ENCODE measurements around the gene TBXT.

The TBXT gene

GRCh38 chr6:166115609-166116008 is 52.0 kb downstream of the TBXT start:
- no peak for DNase-seq (ENCODE audit: low spot score)

- DNase-seq (ENCODE audit: low spot score) = no peak
These were observed 55.1 kb downstream of the TBXT start for GRCh38 chr6:166112580-166112979.

GRCh38 chr6:166109608-166110007 is 58.0 kb downstream of the TBXT start:
- no peak for DNase-seq (ENCODE audit: low spot score)
